ENCODE measurements around the gene HNRNPM. TPM values are rescaled to one million over a fixed set of nuclear protein-coding genes. Genes with fewer than 3 reads are reported as not detected.

Gene HNRNPM
- total and polyA plus RNA-seq, 2 experiments from 2014 or later = 69.3 to 159 TPM

- Histone ChIP-seq H3K4me1 (ENCODE audit: insufficient read depth) (peaks cover 4% of the 10 kb centered on the region), H3K9me3 (ENCODE audit: low read depth) (no peaks in the 10 kb centered on the region), H4K20me1 (ENCODE audit: insufficient read depth, poor library complexity, severe bottlenecking) (no peaks in the 10 kb centered on the region), H3K27ac (no peak overlapping the region), H2AFZ (no peak overlapping the region), H3K27me3 (no peaks in the 10 kb centered on the region), H3K4me3 (no peak overlapping the region), H3K4me2 (no peak overlapping the region), H3K36me3 (replicated peaks; ENCODE audit: insufficient read depth, low read depth) (no peaks in the 10 kb centered on the region), H3K79me2 (no peaks in the 10 kb centered on the region), H3K9me2 (replicated peaks; ENCODE audit: insufficient read depth) (no peaks in the 10 kb centered on the region)
- 80% methylated on average over 6 of the region's 6 CpGs for WGBS (ENCODE audit: low lambda C conversion rate, missing lambda C conversion rate)
- DNase-seq (ENCODE audit: low spot score) = no peak
- TF ChIP-seq EZH2phosphoT487 (IDR thresholded peaks at IDR 0.05; ENCODE audit: low read depth, severe bottlenecking, unreplicated experiment) (no peak), EZH2 (IDR thresholded peaks at IDR 0.05; ENCODE audit: borderline replicate concordance) (no peak)
- TF ChIP-seq, protein P1, sequence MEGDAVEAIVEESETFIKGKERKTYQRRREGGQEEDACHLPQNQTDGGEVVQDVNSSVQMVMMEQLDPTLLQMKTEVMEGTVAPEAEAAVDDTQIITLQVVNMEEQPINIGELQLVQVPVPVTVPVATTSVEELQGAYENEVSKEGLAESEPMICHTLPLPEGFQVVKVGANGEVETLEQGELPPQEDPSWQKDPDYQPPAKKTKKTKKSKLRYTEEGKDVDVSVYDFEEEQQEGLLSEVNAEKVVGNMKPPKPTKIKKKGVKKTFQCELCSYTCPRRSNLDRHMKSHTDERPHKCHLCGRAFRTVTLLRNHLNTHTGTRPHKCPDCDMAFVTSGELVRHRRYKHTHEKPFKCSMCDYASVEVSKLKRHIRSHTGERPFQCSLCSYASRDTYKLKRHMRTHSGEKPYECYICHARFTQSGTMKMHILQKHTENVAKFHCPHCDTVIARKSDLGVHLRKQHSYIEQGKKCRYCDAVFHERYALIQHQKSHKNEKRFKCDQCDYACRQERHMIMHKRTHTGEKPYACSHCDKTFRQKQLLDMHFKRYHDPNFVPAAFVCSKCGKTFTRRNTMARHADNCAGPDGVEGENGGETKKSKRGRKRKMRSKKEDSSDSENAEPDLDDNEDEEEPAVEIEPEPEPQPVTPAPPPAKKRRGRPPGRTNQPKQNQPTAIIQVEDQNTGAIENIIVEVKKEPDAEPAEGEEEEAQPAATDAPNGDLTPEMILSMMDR (IDR thresholded peaks at IDR 0.05; ENCODE audit: poor library complexity) = no peak
Observed at GRCh38 chr19:8501516-8501915, 56.7 kb downstream of the HNRNPM start.

GRCh38 chr19:8501981-8502380 lies 57.2 kb downstream of the HNRNPM start:
- 73% methylated on average over 12 of the region's 14 CpGs for WGBS (ENCODE audit: low lambda C conversion rate, missing lambda C conversion rate)
- no peaks in the 10 kb centered on the region for H3K79me2 ChIP-seq
- H4K20me1 ChIP-seq (ENCODE audit: insufficient read depth, poor library complexity, severe bottlenecking) = no peaks in the 10 kb centered on the region
- no peaks in the 10 kb centered on the region for H3K9me3 ChIP-seq (ENCODE audit: low read depth)
- TF ChIP-seq EZH2 (IDR thresholded peaks at IDR 0.05; ENCODE audit: borderline replicate concordance) = no peak
- TF ChIP-seq, protein P1 (IDR thresholded peaks at IDR 0.05; ENCODE audit: poor library complexity) = no peak
- no peak for TF ChIP-seq EZH2phosphoT487 (IDR thresholded peaks at IDR 0.05; ENCODE audit: low read depth, severe bottlenecking, unreplicated experiment)
- H3K9me2 ChIP-seq (replicated peaks; ENCODE audit: insufficient read depth) = no peaks in the 10 kb centered on the region
- no peaks in the 10 kb centered on the region for H3K27me3 ChIP-seq
- no peak for DNase-seq (ENCODE audit: low spot score)
- H2AFZ ChIP-seq = no peak overlapping the region
- H3K27ac ChIP-seq = no peak overlapping the region
- peaks cover 4% of the 10 kb centered on the region for H3K4me1 ChIP-seq (ENCODE audit: insufficient read depth)
- H3K4me3 ChIP-seq = no peak overlapping the region
- no peak overlapping the region for H3K4me2 ChIP-seq
- H3K36me3 ChIP-seq (replicated peaks; ENCODE audit: insufficient read depth, low read depth) = no peaks in the 10 kb centered on the region

GRCh38 chr19:8503510-8503909 lies 58.7 kb downstream of the HNRNPM start:
- Histone ChIP-seq H3K27me3 (no peaks in the 10 kb centered on the region), H3K9me3 (ENCODE audit: low read depth) (no peaks in the 10 kb centered on the region), H3K79me2 (no peaks in the 10 kb centered on the region), H3K4me3 (no peak overlapping the region), H2AFZ (no peak overlapping the region), H3K4me1 (ENCODE audit: insufficient read depth) (peaks cover 4% of the 10 kb centered on the region), H3K27ac (no peak overlapping the region), H3K4me2 (no peak overlapping the region), H4K20me1 (ENCODE audit: insufficient read depth, poor library complexity, severe bottlenecking) (no peaks in the 10 kb centered on the region), H3K36me3 (replicated peaks; ENCODE audit: insufficient read depth, low read depth) (no peaks in the 10 kb centered on the region), H3K9me2 (replicated peaks; ENCODE audit: insufficient read depth) (no peaks in the 10 kb centered on the region)
- DNase-seq (ENCODE audit: low spot score) = no peak
- TF ChIP-seq, protein P1 (IDR thresholded peaks at IDR 0.05; ENCODE audit: poor library complexity) = no peak
- no peak for TF ChIP-seq EZH2 (IDR thresholded peaks at IDR 0.05; ENCODE audit: borderline replicate concordance)
- no peak for TF ChIP-seq EZH2phosphoT487 (IDR thresholded peaks at IDR 0.05; ENCODE audit: low read depth, severe bottlenecking, unreplicated experiment)
- 97% methylated on average over 7 of the region's 7 CpGs for WGBS (ENCODE audit: low lambda C conversion rate, missing lambda C conversion rate)

DNA sequence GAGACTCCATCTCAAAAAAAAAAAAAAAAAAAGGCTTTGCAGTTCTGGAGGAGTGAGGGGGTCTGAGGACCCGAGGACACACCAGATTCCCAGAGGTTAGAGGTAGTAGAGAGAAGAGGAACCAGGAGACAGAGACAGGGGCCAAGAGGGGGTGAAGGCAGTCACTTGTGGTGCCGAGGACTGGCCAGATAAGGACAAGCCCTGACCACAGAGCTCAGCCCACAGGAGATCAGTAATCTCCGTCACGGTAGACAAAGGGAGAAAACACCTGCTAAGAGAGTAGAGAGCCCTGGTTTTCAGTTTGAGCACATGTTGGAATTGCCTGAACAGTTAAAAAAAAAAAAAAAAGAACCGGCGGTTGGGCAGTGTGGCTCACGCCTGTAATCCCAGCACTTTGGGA lies 59.4 kb downstream of the HNRNPM start:
- H4K20me1 ChIP-seq (ENCODE audit: insufficient read depth, poor library complexity, severe bottlenecking) = no peaks in the 10 kb centered on the region
- H3K4me1 ChIP-seq (ENCODE audit: insufficient read depth) = peaks cover 4% of the 10 kb centered on the region
- no peak for DNase-seq (ENCODE audit: low spot score)
- H3K9me2 ChIP-seq (replicated peaks; ENCODE audit: insufficient read depth) = no peaks in the 10 kb centered on the region
- H3K4me3 ChIP-seq = no peak overlapping the region
- WGBS (ENCODE audit: low lambda C conversion rate, missing lambda C conversion rate) = 82% methylated on average over 7 of the region's 7 CpGs
- H3K27me3 ChIP-seq = no peaks in the 10 kb centered on the region
- H3K79me2 ChIP-seq = no peaks in the 10 kb centered on the region
- no peak overlapping the region for H3K4me2 ChIP-seq
- TF ChIP-seq EZH2 (IDR thresholded peaks at IDR 0.05; ENCODE audit: borderline replicate concordance) (no peak), EZH2phosphoT487 (IDR thresholded peaks at IDR 0.05; ENCODE audit: low read depth, severe bottlenecking, unreplicated experiment) (no peak)
- TF ChIP-seq, protein P1 (IDR thresholded peaks at IDR 0.05; ENCODE audit: poor library complexity) = no peak
- no peaks in the 10 kb centered on the region for H3K36me3 ChIP-seq (replicated peaks; ENCODE audit: insufficient read depth, low read depth)
- H3K27ac ChIP-seq = no peak overlapping the region
- H3K9me3 ChIP-seq (ENCODE audit: low read depth) = no peaks in the 10 kb centered on the region
- H2AFZ ChIP-seq = no peak overlapping the region

Data from hepatocyte (in vitro differentiated cells).